GM06990 (cell line): ENCODE measurements around the gene SEPTIN3.

Experiments used
- DNase-seq: peaks from one replicate; pipeline ENCODE4 v3.0.0-alpha.2; 2011; ENCODE audit not compliant: insufficient read length; ENCODE audit errors: extremely low read depth
- H3K27me3 ChIP-seq: replicated peaks from 2 replicates; pipeline ENCODE4 v1.6.0; 2011; ENCODE audit warnings: low read length; ENCODE audit not compliant: control insufficient read depth, insufficient read depth
- H3K36me3 ChIP-seq: 2 replicates; pipeline ENCODE4 v1.5.1; 2011; ENCODE audit warnings: low read length; ENCODE audit not compliant: control insufficient read depth, insufficient read depth
- H3K4me3 ChIP-seq: replicated peaks from 2 replicates; pipeline ENCODE4 v1.5.1; 2011; ENCODE audit warnings: low read depth, mild to moderate bottlenecking, control low read depth, low read length
- CTCF ChIP-seq: IDR thresholded peaks from 2 replicates; pipeline ENCODE4 v1.5.1; 2011; ENCODE audit warnings: low read length, control low read depth, mild to moderate bottlenecking, inconsistent platforms; ENCODE audit not compliant: insufficient read depth, poor library complexity, severe bottlenecking

The SEPTIN3 gene

GRCh38 chr22:41969110-41969646 is at the start of gene SEPTIN3:
TSS of gene SEPTIN3 (plus strand) at chr22:41969443. CDS start at chr22:41971493, 2,050 bp downstream.
- H3K4me3 ChIP-seq: no peak within 1 kb of the TSS
- no peaks in the 10 kb centered on the region for H3K27me3 ChIP-seq
- no peaks in the 10 kb centered on the region for H3K36me3 ChIP-seq
- no peak for TF ChIP-seq CTCF
- no peak for DNase-seq

- Histone ChIP-seq H3K27me3 (no peaks in the 10 kb centered on the region), H3K36me3 (peaks cover 6% of the 10 kb centered on the region), H3K4me3 (peak overlapping the region; percentile 61)
- DNase-seq: peak; percentile 85
- no peak for TF ChIP-seq CTCF
Measured at GRCh38 chr22:41920271-41920976, 48.8 kb upstream of the SEPTIN3 start.

GRCh38 chr22:41922328-41922727 is 46.9 kb upstream of the SEPTIN3 start:
- H3K36me3 ChIP-seq: peaks cover 6% of the 10 kb centered on the region
- no peak for TF ChIP-seq CTCF
- H3K27me3 ChIP-seq: no peaks in the 10 kb centered on the region
- H3K4me3 ChIP-seq: 0 out of 2 replicates have a peak overlapping the region, but pooled peaks have one; percentile 10
- DNase-seq: no peak

- no peak overlapping the region; the same call in none of the 2 replicates for H3K4me3 ChIP-seq
- TF ChIP-seq CTCF: no peak
- H3K27me3 ChIP-seq: no peaks in the 10 kb centered on the region
- DNase-seq: no peak
- peaks cover 6% of the 10 kb centered on the region for H3K36me3 ChIP-seq
Measured at GRCh38 chr22:41922940-41923594, 46.2 kb upstream of the SEPTIN3 start.

- TF ChIP-seq CTCF: no peak
- H3K27me3 ChIP-seq: no peaks in the 10 kb centered on the region
- no peak for DNase-seq
- peak overlapping the region; percentile 35 for H3K4me3 ChIP-seq
- peaks cover 6% of the 10 kb centered on the region for H3K36me3 ChIP-seq
Measured at GRCh38 chr22:41923595-41924276, 45.5 kb upstream of the SEPTIN3 start.
